ENCODE data around the gene PTPRN2.
"Not testable (repeated sequence)": the region's sequence is repeated elsewhere in the genome, so short reads cannot be mapped to it uniquely, and the experiment has no call there.

DNA sequence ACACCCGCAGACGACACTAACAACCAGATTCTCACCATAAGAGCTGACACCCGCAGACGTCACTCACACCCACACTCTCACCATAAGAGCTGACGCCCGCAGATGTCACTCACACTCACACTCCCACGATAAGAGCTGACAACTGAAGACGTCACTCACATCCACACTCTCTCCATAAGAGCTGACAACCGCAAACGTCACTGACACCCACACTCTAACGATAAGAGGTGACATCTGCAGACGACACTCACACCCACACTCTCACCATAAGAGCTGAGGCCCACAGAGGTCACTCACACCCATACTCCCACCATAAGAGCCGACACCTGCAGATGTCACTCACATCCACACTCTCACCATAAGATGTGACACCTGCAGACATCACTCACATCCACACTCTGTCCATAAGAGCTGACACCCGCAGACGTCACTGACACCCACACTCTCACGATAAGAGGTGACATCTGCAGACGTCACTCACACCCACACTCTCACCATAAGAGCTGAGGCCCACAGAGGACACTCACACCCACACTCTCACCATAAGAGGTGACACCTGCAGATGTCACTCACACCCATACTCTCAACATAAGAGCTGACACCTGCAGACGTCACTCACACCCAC, 255.7 kb downstream of the PTPRN2 start:
- TF ChIP-seq, protein P1, sequence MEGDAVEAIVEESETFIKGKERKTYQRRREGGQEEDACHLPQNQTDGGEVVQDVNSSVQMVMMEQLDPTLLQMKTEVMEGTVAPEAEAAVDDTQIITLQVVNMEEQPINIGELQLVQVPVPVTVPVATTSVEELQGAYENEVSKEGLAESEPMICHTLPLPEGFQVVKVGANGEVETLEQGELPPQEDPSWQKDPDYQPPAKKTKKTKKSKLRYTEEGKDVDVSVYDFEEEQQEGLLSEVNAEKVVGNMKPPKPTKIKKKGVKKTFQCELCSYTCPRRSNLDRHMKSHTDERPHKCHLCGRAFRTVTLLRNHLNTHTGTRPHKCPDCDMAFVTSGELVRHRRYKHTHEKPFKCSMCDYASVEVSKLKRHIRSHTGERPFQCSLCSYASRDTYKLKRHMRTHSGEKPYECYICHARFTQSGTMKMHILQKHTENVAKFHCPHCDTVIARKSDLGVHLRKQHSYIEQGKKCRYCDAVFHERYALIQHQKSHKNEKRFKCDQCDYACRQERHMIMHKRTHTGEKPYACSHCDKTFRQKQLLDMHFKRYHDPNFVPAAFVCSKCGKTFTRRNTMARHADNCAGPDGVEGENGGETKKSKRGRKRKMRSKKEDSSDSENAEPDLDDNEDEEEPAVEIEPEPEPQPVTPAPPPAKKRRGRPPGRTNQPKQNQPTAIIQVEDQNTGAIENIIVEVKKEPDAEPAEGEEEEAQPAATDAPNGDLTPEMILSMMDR (IDR thresholded peaks at IDR 0.05): not testable (repeated sequence)
- not testable (repeated sequence) for TF ChIP-seq ZFX (IDR thresholded peaks at IDR 0.05; ENCODE audit: borderline replicate concordance)
